Neural cell (in vitro differentiated cells): ENCODE results near the gene C1QTNF1.

Experiments used
- CTCF ChIP-seq: fragments of 450-650 bp; IDR thresholded peaks from 2 replicates; pipeline ENCODE4 v1.5.1; 2014; ENCODE audit warnings: antibody characterized with exemption, mild to moderate bottlenecking, moderate library complexity; ENCODE audit not compliant: poor library complexity, severe bottlenecking
- EP300 ChIP-seq: fragments of 450-650 bp; conservative IDR thresholded peaks from 2 replicates; pipeline ENCODE4 v1.6.1; 2014; ENCODE audit warnings: antibody characterized with exemption, mild to moderate bottlenecking, moderate library complexity; ENCODE audit not compliant: poor library complexity, severe bottlenecking
- EZH2 ChIP-seq: fragments of 200-600, 300-800 bp; shearing (Covaris generic), sonication (generic); IDR thresholded peaks from 2 replicates; pipeline ENCODE4 v1.6.1; 2014; ENCODE audit warnings: antibody characterized with exemption, low read length, borderline replicate concordance, mild to moderate bottlenecking; ENCODE audit not compliant: insufficient read depth, poor library complexity, severe bottlenecking
- MXI1 ChIP-seq: fragments of 450-650 bp; conservative IDR thresholded peaks from 2 replicates; pipeline ENCODE4 v1.6.1; 2014; ENCODE audit warnings: antibody characterized with exemption, mild to moderate bottlenecking; ENCODE audit not compliant: poor library complexity, severe bottlenecking
- TAF1 ChIP-seq: IDR thresholded peaks from 2 replicates; pipeline ENCODE4 v1.6.1; 2012; ENCODE audit warnings: low read depth

GRCh38 chr17:79018370-79018695, 5.6 kb upstream of the C1QTNF1 start:
- TF ChIP-seq CTCF (no peak), EP300 (no peak), EZH2 (no peak), MXI1 (no peak), TAF1 (no peak)
